Stomach (tissue), 9 donors: Measurements from ENCODE around the gene TCEAL3. TPM values are rescaled to one million over a fixed set of nuclear protein-coding genes. Genes with fewer than 3 reads are reported as not detected.
A peak's percentile ranks its signal among the peaks of the same experiment; 100 is the strongest.

Experiments
- DNase-seq, 2 donors: peaks; one replicate each; pipeline versions ENCODE4 v3.0.0 to v3.0.0-alpha.2; 2013 to 2019
- H3K27ac ChIP-seq, 5 donors: fragments of 200-600 bp in 4 of 5; sonication (generic) in 4 of 5; one replicate each; pipeline ENCODE4 v1.5.1; 2013 to 2019; ENCODE audit warnings: mild to moderate bottlenecking in 1 of 5, moderate library complexity in 1 of 5
- H3K27me3 ChIP-seq, 3 donors: fragments of 200-600 bp; sonication (generic); one replicate each; pipeline ENCODE4 v1.5.1; 2017 to 2019; ENCODE audit warnings: mixed run types in 1 of 3
- H3K36me3 ChIP-seq, 4 donors: fragments of 200-600 bp; sonication (generic); 1 replicate in 3 of 4; 2 replicates in 1 of 4; pipeline ENCODE4 v1.5.1; 2016 to 2019
- H3K4me1 ChIP-seq, 4 donors: fragments of 200-600 bp; sonication (generic); one replicate each; pipeline ENCODE4 v1.5.1; 2016 to 2019
- H3K4me3 ChIP-seq, 4 donors: fragments of 200-600 bp; sonication (generic) in 3 of 4; one replicate each; pipeline ENCODE4 v1.5.1; 2016 to 2019; ENCODE audit warnings: mild to moderate bottlenecking in 1 of 4
- H3K9me3 ChIP-seq, 4 donors: fragments of 200-600 bp; sonication (generic); one replicate each; pipeline ENCODE4 v1.5.1; 2016 to 2019
- EP300 ChIP-seq: sonication (generic); formaldehyde crosslinking; IDR thresholded peaks from one replicate; pipeline ENCODE4 v1.6.1; 2017; ENCODE audit warnings: antibody characterized with exemption
- POLR2A ChIP-seq, 4 donors: fragments of 450-650 bp; IDR thresholded peaks; one replicate each; pipeline ENCODE4 v1.6.1; 2016; ENCODE audit warnings: antibody characterized with exemption in 4 of 4, control low read depth in 2 of 4, mild to moderate bottlenecking in 1 of 4, moderate library complexity in 1 of 4
- POLR2AphosphoS5 ChIP-seq, 3 donors: sonication (generic); formaldehyde crosslinking; IDR thresholded peaks; one replicate each; pipeline ENCODE4 v1.6.1; 2016; ENCODE audit warnings: antibody characterized with exemption in 3 of 3
- WGBS, 5 donors: extraction: QIAGEN DNeasy Blood & Tissue Kit in 3 of 5; methylation state at CpG; one replicate each; pipeline versions ENCODE4 v1.1.5 to v1.1.7; 2013 to 2018; 5-methylcytosine and 5-hydroxymethylcytosine counted together
- intact Hi-C: fragments of 100-400 bp; cut with DNase I; formaldehyde crosslinking; loops from one replicate; pipeline ENCODE4 v1.15.1; 2023; ENCODE audit warnings: low total_unique reads
- polyA plus RNA-seq, 3 donors: library from polyadenylated mRNA; stranded (reverse); fragments of 200-250 nt; gene quantifications; one replicate each; pipeline ENCODE4 v1.2.3, GENCODE V29; 2013
- total RNA-seq, 5 donors: library from RNA; depleted of rRNA; stranded (reverse); fragments of >200 nt; gene quantifications; one replicate each; pipeline versions ENCODE4 v1.1.0 to v1.2.3, GENCODE V29; 2014 to 2016
- TF ChIP-seq, protein P1 (sequence below), 7 experiments: fragments of 450-650 bp in 4 of 7; fragments of 200-600 bp in 3 of 7; sonication (generic) in 3 of 7; IDR thresholded peaks; one replicate each; pipeline ENCODE4 v1.5.1; 2016 to 2019; ENCODE audit warnings: antibody characterized with exemption in 7 of 7, control low read depth in 2 of 7, mild to moderate bottlenecking in 1 of 7
- donor health status: healthy with polysubstance abuse.
- donor health status: Bipolar disorder and iron deficiency.
- donor health status: healthy.

The TCEAL3 gene
- total and polyA plus RNA-seq, 8 donors: 16.3 to 57.3 (median 29.3) TPM

DNA sequence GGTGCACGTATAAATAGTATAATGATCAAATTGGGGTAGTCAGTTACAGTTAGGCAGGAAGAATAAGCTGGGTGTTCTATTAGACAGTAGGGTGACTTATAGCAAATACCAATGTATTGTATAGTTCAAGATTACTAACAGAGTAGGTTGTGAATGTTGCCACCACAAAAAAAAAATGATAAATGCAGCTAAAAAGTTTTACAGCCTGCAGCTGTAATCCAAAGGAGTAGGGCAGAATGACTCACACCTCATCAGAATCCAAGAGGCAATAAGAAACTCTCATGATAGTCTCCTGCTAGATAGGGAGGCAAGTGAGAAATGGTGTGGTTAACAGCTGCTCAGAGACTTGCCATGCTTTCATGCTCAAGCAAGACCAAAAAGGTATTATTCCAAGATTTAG is 42.0 kb upstream of the TCEAL3 start:
- intact Hi-C loops: no loop called here
- H3K9me3 ChIP-seq: no peaks in the 10 kb centered on the region
- no peak overlapping the region for H3K27ac ChIP-seq
- H3K27me3 ChIP-seq: no peaks in the 10 kb centered on the region
- no peak for TF ChIP-seq EP300
- no peaks in the 10 kb centered on the region for H3K4me1 ChIP-seq
- 43 to 70% (median 56%) methylated on average over 1 of the region's 1 CpG for WGBS, 5 donors
- no peaks in the 10 kb centered on the region for H3K36me3 ChIP-seq
- no peak for DNase-seq
- no peak overlapping the region for H3K4me3 ChIP-seq

GRCh38 chrX:103571121-103571520 is 36.6 kb upstream of the TCEAL3 start:
- H3K27ac ChIP-seq: no peak overlapping the region
- H3K9me3 ChIP-seq: no peaks in the 10 kb centered on the region
- H3K4me3 ChIP-seq: no peak overlapping the region
- DNase-seq: no peak
- intact Hi-C loops: no loop called here
- H3K4me1 ChIP-seq: no peaks in the 10 kb centered on the region
- 78 to 90% (median 86%) methylated on average over 6 of the region's 6 CpGs for WGBS, 5 donors
- H3K27me3 ChIP-seq: no peaks in the 10 kb centered on the region
- TF ChIP-seq POLR2AphosphoS5 (IDR thresholded peaks at IDR 0.05) (no peak), EP300 (no peak), POLR2A (IDR thresholded peaks at IDR 0.05) (no peak)
- TF ChIP-seq, protein P1, sequence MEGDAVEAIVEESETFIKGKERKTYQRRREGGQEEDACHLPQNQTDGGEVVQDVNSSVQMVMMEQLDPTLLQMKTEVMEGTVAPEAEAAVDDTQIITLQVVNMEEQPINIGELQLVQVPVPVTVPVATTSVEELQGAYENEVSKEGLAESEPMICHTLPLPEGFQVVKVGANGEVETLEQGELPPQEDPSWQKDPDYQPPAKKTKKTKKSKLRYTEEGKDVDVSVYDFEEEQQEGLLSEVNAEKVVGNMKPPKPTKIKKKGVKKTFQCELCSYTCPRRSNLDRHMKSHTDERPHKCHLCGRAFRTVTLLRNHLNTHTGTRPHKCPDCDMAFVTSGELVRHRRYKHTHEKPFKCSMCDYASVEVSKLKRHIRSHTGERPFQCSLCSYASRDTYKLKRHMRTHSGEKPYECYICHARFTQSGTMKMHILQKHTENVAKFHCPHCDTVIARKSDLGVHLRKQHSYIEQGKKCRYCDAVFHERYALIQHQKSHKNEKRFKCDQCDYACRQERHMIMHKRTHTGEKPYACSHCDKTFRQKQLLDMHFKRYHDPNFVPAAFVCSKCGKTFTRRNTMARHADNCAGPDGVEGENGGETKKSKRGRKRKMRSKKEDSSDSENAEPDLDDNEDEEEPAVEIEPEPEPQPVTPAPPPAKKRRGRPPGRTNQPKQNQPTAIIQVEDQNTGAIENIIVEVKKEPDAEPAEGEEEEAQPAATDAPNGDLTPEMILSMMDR (IDR thresholded peaks at IDR 0.05): no peak
- H3K36me3 ChIP-seq: no peaks in the 10 kb centered on the region

GRCh38 chrX:103571726-103572125 is 36.0 kb upstream of the TCEAL3 start:
- no peak for TF ChIP-seq POLR2A (IDR thresholded peaks at IDR 0.05)
- no peak for TF ChIP-seq EP300
- no peak for TF ChIP-seq POLR2AphosphoS5 (IDR thresholded peaks at IDR 0.05)
- TF ChIP-seq, protein P1 (IDR thresholded peaks at IDR 0.05): no peak
- no peak for DNase-seq
- no peaks in the 10 kb centered on the region for H3K9me3 ChIP-seq
- H3K4me3 ChIP-seq: no peak overlapping the region
- intact Hi-C loops: no loop called here
- H3K36me3 ChIP-seq: no peaks in the 10 kb centered on the region
- H3K4me1 ChIP-seq: no peaks in the 10 kb centered on the region
- H3K27ac ChIP-seq: no peak overlapping the region
- WGBS, 5 donors: 74 to 91% (median 86%) methylated on average over 4 of the region's 4 CpGs
- H3K27me3 ChIP-seq: peaks cover 0 to 5% (median 0%) of the 10 kb centered on the region in 3 donors

DNA sequence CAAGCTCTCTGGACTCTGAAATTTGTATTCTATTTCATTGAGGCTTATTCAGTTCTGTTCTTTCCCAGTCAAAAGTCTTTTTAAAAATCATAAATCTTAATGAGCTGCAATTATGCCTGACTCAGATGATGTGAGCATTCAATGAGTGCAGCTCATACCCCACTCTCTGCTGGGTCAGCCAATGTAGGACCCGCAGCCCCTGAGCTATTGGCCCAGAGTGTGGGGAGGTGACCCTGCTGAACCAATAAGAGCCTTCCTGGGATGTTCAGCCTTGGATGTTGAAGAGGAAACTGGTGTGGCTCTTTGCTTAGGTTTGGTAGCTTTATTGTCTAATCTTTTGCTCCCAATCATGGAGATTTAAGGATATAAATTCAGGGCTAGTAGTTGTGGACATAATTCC is 34.6 kb upstream of the TCEAL3 start:
- 62 to 100% (median 85%) methylated on average over 1 of the region's 1 CpG for WGBS, 5 donors
- no peak overlapping the region for H3K4me3 ChIP-seq
- intact Hi-C loops: no loop called here
- no peak for DNase-seq
- H3K27ac ChIP-seq: no peak overlapping the region
- H3K4me1 ChIP-seq: no peaks in the 10 kb centered on the region
- H3K36me3 ChIP-seq: no peaks in the 10 kb centered on the region
- peaks cover 0 to 5% (median 0%) of the 10 kb centered on the region in 3 donors for H3K27me3 ChIP-seq
- no peak for TF ChIP-seq POLR2AphosphoS5 (IDR thresholded peaks at IDR 0.05)
- TF ChIP-seq EP300: no peak
- TF ChIP-seq, protein P1 (IDR thresholded peaks at IDR 0.05): no peak
- no peak for TF ChIP-seq POLR2A (IDR thresholded peaks at IDR 0.05)
- H3K9me3 ChIP-seq: no peaks in the 10 kb centered on the region

DNA sequence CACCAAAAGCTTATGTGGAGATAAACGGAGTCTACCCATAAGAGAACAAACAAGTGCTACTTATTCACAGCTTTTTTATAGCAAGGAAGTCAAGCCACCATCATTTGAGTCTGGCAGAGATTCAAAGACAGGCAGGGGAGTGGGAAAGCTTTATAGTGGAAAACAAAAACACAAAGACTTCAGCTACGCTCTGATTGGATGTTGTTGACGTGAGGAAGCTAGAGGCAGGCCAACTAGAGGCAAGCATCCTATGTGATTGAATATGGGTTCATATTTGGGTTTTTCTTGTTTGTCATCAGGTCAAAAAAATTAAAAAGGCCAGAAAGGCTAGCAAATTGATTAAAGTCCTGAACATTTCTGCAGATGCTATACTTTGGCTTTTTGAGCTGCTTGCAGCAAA is 23.2 kb upstream of the TCEAL3 start:
- DNase-seq: peak in 1 of 2 donors; percentile 17
- 54 to 68% (median 67%) methylated on average over 3 of the region's 3 CpGs for WGBS, 5 donors
- intact Hi-C loops: no loop called here

More for the DNA sequence above, 23.2 kb upstream of the TCEAL3 start:
- Histone ChIP-seq H3K4me1 (peaks cover 0 to 16% (median 6%) of the 10 kb centered on the region in 4 donors), H3K27me3 (no peaks in the 10 kb centered on the region), H3K27ac (peak overlapping the region in 2 of 5 donors; percentile 84 to 87), H3K4me3 (no peak overlapping the region), H3K9me3 (peaks cover 0 to 15% (median 6%) of the 10 kb centered on the region in 4 donors), H3K36me3 (no peaks in the 10 kb centered on the region)
- TF ChIP-seq, protein P1 (IDR thresholded peaks at IDR 0.05): no peak
